Ovary (tissue), 9 donors: ENCODE measurements around the gene LDLRAD4. TPM values are rescaled to one million over a fixed set of nuclear protein-coding genes. Genes with fewer than 3 reads are reported as not detected.

Source experiments
- DNase-seq, 5 donors: peaks; one replicate each; pipeline ENCODE4 v3.0.0-alpha.2; 2019 to 2020
- H3K27ac ChIP-seq, 2 donors: fragments of 200-600 bp; one replicate each; pipeline versions ENCODE4 v1.5.1 to v1.8.0; 2019 to 2022
- H3K27me3 ChIP-seq: fragments of 200-600 bp; one replicate; pipeline ENCODE4 v1.8.0; 2022
- H3K36me3 ChIP-seq: fragments of 200-600 bp; sonication (generic); one replicate; pipeline ENCODE4 v1.5.1; 2019
- H3K4me1 ChIP-seq: one replicate; pipeline ENCODE4 v1.8.1; 2013; ENCODE audit warnings: mild to moderate bottlenecking, moderate library complexity; ENCODE audit not compliant: insufficient read depth
- H3K4me3 ChIP-seq: fragments of 200-600 bp; sonication (generic); one replicate; pipeline ENCODE4 v1.5.1; 2017
- H3K9me3 ChIP-seq, 2 donors: fragments of 200-600 bp in 1 of 2; sonication (generic) in 1 of 2; one replicate each; pipeline versions ENCODE4 v1.5.1 to v1.8.1; 2013 to 2019; ENCODE audit warnings: mild to moderate bottlenecking in 1 of 2, moderate library complexity in 1 of 2
- CTCF ChIP-seq, 3 donors: fragments of 450-650 bp in 2 of 3; fragments of 200-600 bp in 1 of 3; IDR thresholded peaks; one replicate each; pipeline versions ENCODE4 v1.5.1 to v1.8.0; 2016 to 2022; ENCODE audit warnings: antibody characterized with exemption in 3 of 3, mild to moderate bottlenecking in 1 of 3
- EP300 ChIP-seq: sonication (generic); formaldehyde crosslinking; IDR thresholded peaks from one replicate; pipeline ENCODE4 v1.6.1; 2017; ENCODE audit warnings: antibody characterized with exemption
- POLR2A ChIP-seq: fragments of 450-650 bp; IDR thresholded peaks from one replicate; pipeline ENCODE4 v1.6.1; 2017; ENCODE audit warnings: antibody characterized with exemption, mild to moderate bottlenecking, moderate library complexity
- WGBS, 3 donors: extraction: QIAGEN DNeasy Blood & Tissue Kit in 1 of 3; methylation state at CpG; one replicate each; pipeline versions ENCODE4 v1.1.5 to v1.1.7; 2013 to 2017; 5-methylcytosine and 5-hydroxymethylcytosine counted together
- intact Hi-C, 4 donors: fragments of 100-400 bp; cut with DNase I; formaldehyde crosslinking; loops; one replicate each; pipeline versions ENCODE4 v1.11.0 to v1.15.1; 2022 to 2023
- polyA plus RNA-seq, 2 donors: library from polyadenylated mRNA; stranded (reverse); fragments of 200-250 nt in 1 of 2; fragments of 350-450 nt in 1 of 2; fragmentation: Illumina TruSeq in 1 of 2; extraction: RNeasy Lipid Tissue Mini Kit (QIAGEN cat#74804) in 1 of 2; gene quantifications; one replicate each; pipeline ENCODE4 v1.2.3, GENCODE V29; 2013 to 2014
- total RNA-seq, 7 donors: library from RNA; depleted of rRNA in 2 of 7; stranded (reverse); fragments of >200 nt in 2 of 7; fragmentation: NEBNext Ultra II Directional in 3 of 7; extraction: Animal tissue kit (Norgen Biotek cat#: 25700) in 3 of 7; gene quantifications; one replicate each; pipeline versions ENCODE4 v1.1.0 to v1.2.4, GENCODE V29; 2016 to 2023
- donor health status: DM: no; HTN: no; CAD: no; lungs with moderate emphysema.
- donor health status: DM: no; HTN: no; CAD: no.
- donor health status: Bipolar disorder and iron deficiency.
- donor health status: DM: yes; HTN: yes; CAD: no.
- donor health status: DM: no; HTN: no; CAD: no.
- donor health status: DM: yes; HTN: yes; CAD: no.

LDLRAD4 gene
- total and polyA plus RNA-seq, 9 donors: 2.3 to 31.6 (median 8.3) TPM

- Histone ChIP-seq H3K36me3 (no peaks in the 10 kb centered on the region), H3K9me3 (no peaks in the 10 kb centered on the region), H3K4me3 (no peak overlapping the region), H3K4me1 (no peaks in the 10 kb centered on the region), H3K27me3 (no peaks in the 10 kb centered on the region), H3K27ac (no peak overlapping the region)
- no peak for TF ChIP-seq CTCF (IDR thresholded peaks at IDR 0.05)
- TF ChIP-seq EP300: no peak
- TF ChIP-seq POLR2A: no peak
- intact Hi-C loops: no loop called here
- WGBS, 3 donors: 93 to 96% (median 94%) methylated on average over 12 of the region's 12 CpGs
- DNase-seq: no peak
Measured at GRCh38 chr18:13292736-13293135, 74.2 kb downstream of the LDLRAD4 start.

- no peaks in the 10 kb centered on the region for H3K9me3 ChIP-seq
- intact Hi-C loops: no loop called here
- H3K4me1 ChIP-seq: no peaks in the 10 kb centered on the region
- DNase-seq: no peak
- no peak overlapping the region for H3K27ac ChIP-seq
- no peak overlapping the region for H3K4me3 ChIP-seq
- TF ChIP-seq POLR2A: no peak
- no peak for TF ChIP-seq CTCF (IDR thresholded peaks at IDR 0.05)
- TF ChIP-seq EP300: no peak
- no peaks in the 10 kb centered on the region for H3K36me3 ChIP-seq
- 73 to 83% (median 76%) methylated on average over 14 of the region's 14 CpGs for WGBS, 3 donors
- no peaks in the 10 kb centered on the region for H3K27me3 ChIP-seq
Measured at GRCh38 chr18:13294309-13294708, 75.7 kb downstream of the LDLRAD4 start.

GRCh38 chr18:13295894-13296293, 77.3 kb downstream of the LDLRAD4 start:
- DNase-seq: no peak
- TF ChIP-seq CTCF (IDR thresholded peaks at IDR 0.05): no peak
- no peaks in the 10 kb centered on the region for H3K27me3 ChIP-seq
- no peaks in the 10 kb centered on the region for H3K4me1 ChIP-seq
- H3K4me3 ChIP-seq: no peak overlapping the region
- no peak overlapping the region for H3K27ac ChIP-seq
- 88 to 98% (median 95%) methylated on average over 16 of the region's 16 CpGs for WGBS, 3 donors
- no peaks in the 10 kb centered on the region for H3K9me3 ChIP-seq
- no peaks in the 10 kb centered on the region for H3K36me3 ChIP-seq
- intact Hi-C loops: no loop called here

- Histone ChIP-seq H3K27ac (no peak overlapping the region), H3K4me1 (no peaks in the 10 kb centered on the region), H3K4me3 (no peak overlapping the region), H3K9me3 (no peaks in the 10 kb centered on the region), H3K36me3 (no peaks in the 10 kb centered on the region), H3K27me3 (no peaks in the 10 kb centered on the region)
- TF ChIP-seq CTCF (IDR thresholded peaks at IDR 0.05): no peak
- TF ChIP-seq POLR2A: no peak
- TF ChIP-seq EP300: no peak
- DNase-seq: no peak
- 74 to 83% (median 77%) methylated on average over 15 of the region's 15 CpGs for WGBS, 3 donors
- intact Hi-C loops: no loop called here
Measured at GRCh38 chr18:13296867-13297574, 78.5 kb downstream of the LDLRAD4 start.
